A549 treated with Mapracorat at 1 μM for 4 hours (cell line): Measurements from ENCODE around the gene CTSL. TPM values are rescaled to one million over a fixed set of nuclear protein-coding genes. Genes with fewer than 3 reads are reported as not detected.

ENCODE experiments used
- total RNA-seq: library from RNA; stranded (reverse); fragments of 200-300 nt; extraction: Qiagen RNA extraction; gene quantifications from 5 replicates; pipeline ENCODE4 v1.2.3, GENCODE V29; 2022

The CTSL gene
- 632 to 768 TPM (median 663 TPM) in 5 replicates for total RNA-seq

DNA sequence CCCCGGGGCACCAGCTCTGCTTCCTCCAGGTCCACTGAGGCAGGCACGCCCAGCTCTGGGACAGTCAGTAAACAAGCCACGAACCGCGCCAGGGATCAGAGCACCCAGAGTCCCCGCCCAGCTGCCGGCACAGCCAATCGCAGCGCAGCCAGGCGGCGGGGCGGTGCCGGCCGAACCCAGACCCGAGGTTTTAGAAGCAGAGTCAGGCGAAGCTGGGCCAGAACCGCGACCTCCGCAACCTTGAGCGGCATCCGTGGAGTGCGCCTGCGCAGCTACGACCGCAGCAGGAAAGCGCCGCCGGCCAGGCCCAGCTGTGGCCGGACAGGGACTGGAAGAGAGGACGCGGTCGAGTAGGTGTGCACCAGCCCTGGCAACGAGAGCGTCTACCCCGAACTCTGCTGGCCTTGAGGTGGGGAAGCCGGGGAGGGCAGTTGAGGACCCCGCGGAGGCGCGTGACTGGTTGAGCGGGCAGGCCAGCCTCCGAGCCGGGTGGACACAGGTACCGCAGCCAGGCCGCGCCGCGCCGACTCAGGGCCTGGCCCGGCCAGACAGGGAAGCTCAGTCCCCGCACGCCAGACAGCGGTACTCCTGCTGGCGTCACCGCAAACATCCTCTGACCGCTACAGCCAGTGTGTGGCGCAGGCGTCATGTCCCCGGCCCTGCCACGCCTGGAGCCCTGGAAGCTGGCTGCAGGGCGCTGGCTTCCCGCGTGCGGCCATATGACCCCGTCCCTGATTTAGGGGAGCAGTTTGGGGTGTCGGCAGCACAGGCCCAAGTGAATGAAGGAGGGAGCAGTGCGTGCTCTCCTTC is at the start of gene CTSL:
Gene CTSL, plus strand, starts transcription at position 220 of the 810 bp plus-strand sequence. CDS start 1,485 bp downstream, outside the sequence.

Other genes with a start within 250 kb of the CTSL start
- gene DAPK1, start 228.3 kb upstream of the CTSL start, total RNA-seq, result 15.8 to 22.0 TPM (median 20.1 TPM) in 5 replicates
- not detected in 5 replicates for gene SPATA31E1, start 156.8 kb downstream of the CTSL start, total RNA-seq
- gene SPATA31C1, start 191.8 kb downstream of the CTSL start, total RNA-seq, result not detected in 5 replicates
- gene CDK20, start 248.4 kb downstream of the CTSL start, total RNA-seq, result 6.6 to 7.8 TPM (median 7.5 TPM) in 5 replicates